HuH-7 (cell line): ENCODE results near the gene MAP7.

Experiments
- DNase-seq: peaks from one replicate; pipeline ENCODE4 v3.0.0; 2011; ENCODE audit warnings: low spot score

Gene MAP7

DNA sequence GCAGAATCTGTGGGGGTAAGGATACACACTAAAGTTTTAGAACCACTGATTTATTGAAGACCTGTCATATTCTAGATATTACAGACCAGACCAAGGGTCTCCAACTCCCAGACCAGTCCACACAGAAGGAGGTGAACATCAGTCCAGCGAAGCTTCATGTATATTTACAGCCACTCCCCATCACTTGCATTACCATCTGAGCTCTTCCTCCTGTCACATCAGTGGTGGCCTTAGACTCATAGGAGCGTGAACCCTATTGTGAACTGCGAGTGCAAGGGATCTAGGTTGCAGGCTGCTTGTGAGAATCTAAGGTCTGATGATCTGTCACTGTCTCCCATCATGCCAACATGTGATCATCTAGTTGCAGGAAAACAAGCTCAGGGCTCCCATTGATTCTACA, 255.6 kb downstream of the MAP7 start:
- DNase-seq = no peak
